Liver (tissue), 9 donors: Measurements from ENCODE around the gene GNLY. TPM values are rescaled to one million over a fixed set of nuclear protein-coding genes. Genes with fewer than 3 reads are reported as not detected.

Source experiments
- DNase-seq: peaks from one replicate; pipeline ENCODE4 v3.0.0-alpha.2; 2017; ENCODE audit warnings: low spot score
- H3K27ac ChIP-seq, 2 donors: one replicate each; pipeline ENCODE4 v1.7.0; 2013; ENCODE audit warnings: inconsistent platforms in 2 of 2, low read length in 2 of 2, control low read depth in 1 of 2, low read depth in 1 of 2, mild to moderate bottlenecking in 1 of 2
- H3K27me3 ChIP-seq, 4 donors: one replicate each; pipeline versions ENCODE4 v1.6.1 to v1.7.0; 2013; ENCODE audit warnings: low read length in 3 of 4, inconsistent platforms in 1 of 4, mild to moderate bottlenecking in 1 of 4, moderate library complexity in 1 of 4; ENCODE audit not compliant: control insufficient read depth in 4 of 4, insufficient read depth in 4 of 4
- H3K36me3 ChIP-seq, 4 donors: one replicate each; pipeline versions ENCODE4 v1.6.1 to v1.7.0; 2013; ENCODE audit warnings: low read length in 3 of 4, mild to moderate bottlenecking in 3 of 4, low read depth in 1 of 4, moderate library complexity in 1 of 4; ENCODE audit not compliant: control insufficient read depth in 4 of 4, insufficient read depth in 3 of 4
- H3K4me1 ChIP-seq, 4 donors: one replicate each; pipeline versions ENCODE4 v1.6.1 to v1.7.0; 2013; ENCODE audit warnings: low read length in 3 of 4, mild to moderate bottlenecking in 3 of 4, moderate library complexity in 1 of 4; ENCODE audit not compliant: control insufficient read depth in 4 of 4, insufficient read depth in 4 of 4
- H3K4me3 ChIP-seq, 3 donors: one replicate each; pipeline versions ENCODE4 v1.6.1 to v1.7.0; 2013; ENCODE audit warnings: low read length in 3 of 3, control low read depth in 1 of 3, low read depth in 1 of 3, mild to moderate bottlenecking in 1 of 3
- H3K9ac ChIP-seq, 2 donors: one replicate each; pipeline ENCODE4 v1.7.0; 2013; ENCODE audit warnings: low read length in 2 of 2, mild to moderate bottlenecking in 2 of 2, moderate library complexity in 2 of 2, control low read depth in 1 of 2, low read depth in 1 of 2
- H3K9me3 ChIP-seq, 4 donors: one replicate each; pipeline versions ENCODE4 v1.6.1 to v1.7.0; 2013; ENCODE audit warnings: low read length in 3 of 4; ENCODE audit not compliant: control insufficient read depth in 4 of 4
- CTCF ChIP-seq: fragments of 150-350 bp; IDR thresholded peaks from 2 replicates; pipeline ENCODE4 v1.5.1; 2017; ENCODE audit warnings: improper control_type of control experiment, low read depth, low read length; ENCODE audit not compliant: missing input control
- EGR1 ChIP-seq, 2 donors: IDR thresholded peaks; 2 replicates each; pipeline ENCODE4 v1.6.1; 2016 to 2018; ENCODE audit warnings: antibody characterized with exemption in 2 of 2, low read depth in 2 of 2
- FOXA1 ChIP-seq: IDR thresholded peaks from 2 replicates; pipeline ENCODE4 v1.6.1; 2016; ENCODE audit warnings: antibody characterized with exemption
- FOXA2 ChIP-seq: IDR thresholded peaks from 2 replicates; pipeline ENCODE4 v1.6.1; 2016; ENCODE audit warnings: antibody characterized with exemption
- GABPA ChIP-seq, 2 donors: IDR thresholded peaks in 1 of 2; conservative IDR thresholded peaks in 1 of 2; 2 replicates each; pipeline ENCODE4 v1.6.1; 2016; ENCODE audit warnings: antibody characterized with exemption in 2 of 2, mild to moderate bottlenecking in 1 of 2, moderate library complexity in 1 of 2
- HNF4A ChIP-seq, 2 donors: conservative IDR thresholded peaks; 2 replicates each; pipeline ENCODE4 v1.6.1; 2016; ENCODE audit warnings: antibody characterized with exemption in 2 of 2, mild to moderate bottlenecking in 2 of 2
- JUND ChIP-seq, 2 donors: IDR thresholded peaks; 2 replicates each; pipeline ENCODE4 v1.6.1; 2016; ENCODE audit warnings: antibody characterized with exemption in 2 of 2
- MAX ChIP-seq: IDR thresholded peaks from 2 replicates; pipeline ENCODE4 v1.6.1; 2016; ENCODE audit warnings: antibody characterized with exemption
- RAD21 ChIP-seq, 2 donors: IDR thresholded peaks; 2 replicates each; pipeline ENCODE4 v1.6.1; 2016; ENCODE audit warnings: antibody characterized with exemption in 2 of 2, mild to moderate bottlenecking in 2 of 2
- REST ChIP-seq: IDR thresholded peaks from 2 replicates; pipeline ENCODE4 v1.6.1; 2016; ENCODE audit warnings: antibody characterized with exemption, mild to moderate bottlenecking
- SP1 ChIP-seq: IDR thresholded peaks from 2 replicates; pipeline ENCODE4 v1.6.1; 2018; ENCODE audit warnings: antibody characterized with exemption, mild to moderate bottlenecking
- TAF1 ChIP-seq: conservative IDR thresholded peaks from 2 replicates; pipeline ENCODE4 v1.6.1; 2016; ENCODE audit warnings: antibody characterized with exemption, mild to moderate bottlenecking
- YY1 ChIP-seq: IDR thresholded peaks from 2 replicates; pipeline ENCODE4 v1.6.1; 2016; ENCODE audit warnings: antibody characterized with exemption, mild to moderate bottlenecking
- ZBTB33 ChIP-seq: IDR thresholded peaks from 2 replicates; pipeline ENCODE4 v1.6.1; 2016; ENCODE audit warnings: antibody characterized with exemption
- WGBS: extraction: QIAGEN DNeasy Blood & Tissue Kit; methylation state at CpG from one replicate; pipeline ENCODE4 v1.1.7; 2013; 5-methylcytosine and 5-hydroxymethylcytosine counted together
- polyA plus RNA-seq, 2 donors: library from polyadenylated mRNA; stranded (reverse) in 1 of 2; unstranded in 1 of 2; fragments of 200-250 nt in 1 of 2; fragments of >200 nt in 1 of 2; fragmentation: Nextera tagmentation in 1 of 2; extraction: Ambion mirVana in 1 of 2; gene quantifications; one replicate each; pipeline versions ENCODE4 v1.2.1 to v1.2.3, GENCODE V29; 2013 to 2015
- total RNA-seq, 2 donors: library from RNA; depleted of rRNA; stranded (reverse); fragments of >200 nt; gene quantifications; one replicate each; pipeline ENCODE4 v1.2.3, GENCODE V29; 2014
- donor health status: healthy.
- donor health status: healthy.
- donor health status: healthy.
- donor health status: healthy.
- donor health status: healthy.

GNLY gene
- total and polyA plus RNA-seq, 4 donors: 0.75 to 4.8 (median 1.3) TPM; not detected in 1

GRCh38 chr2:85681776-85682175, 12.4 kb upstream of the GNLY start:
- no peak overlapping the region for H3K4me3 ChIP-seq
- no peaks in the 10 kb centered on the region for H3K36me3 ChIP-seq
- no peak overlapping the region for H3K27ac ChIP-seq
- H3K27me3 ChIP-seq: no peaks in the 10 kb centered on the region
- no peaks in the 10 kb centered on the region for H3K9me3 ChIP-seq
- WGBS: 94% methylated on average over 1 of the region's 1 CpG
- peaks cover 2 to 8% (median 5%) of the 10 kb centered on the region in 4 donors for H3K4me1 ChIP-seq
- DNase-seq: no peak
- TF ChIP-seq YY1 (no peak), EGR1 (IDR thresholded peaks at IDR 0.05; ENCODE audit: low read depth in 2 of 2) (no peak)
- H3K9ac ChIP-seq: no peak overlapping the region

GRCh38 chr2:85682378-85682777, 11.8 kb upstream of the GNLY start:
- no peaks in the 10 kb centered on the region for H3K36me3 ChIP-seq
- TF ChIP-seq REST (no peak), CTCF (no peak), GABPA (IDR thresholded peaks at IDR 0.05 in 1 of 2, conservative IDR thresholded peaks at IDR 0.05 in 1 of 2) (no peak), EGR1 (IDR thresholded peaks at IDR 0.05; ENCODE audit: low read depth in 2 of 2) (no peak), FOXA2 (no peak), ZBTB33 (no peak)
- WGBS: 98% methylated on average over 5 of the region's 5 CpGs
- peaks cover 2 to 8% (median 5%) of the 10 kb centered on the region in 4 donors for H3K4me1 ChIP-seq
- H3K9ac ChIP-seq: no peak overlapping the region
- H3K4me3 ChIP-seq: no peak overlapping the region
- H3K9me3 ChIP-seq: no peaks in the 10 kb centered on the region
- no peak overlapping the region for H3K27ac ChIP-seq
- H3K27me3 ChIP-seq: no peaks in the 10 kb centered on the region
- DNase-seq: no peak

GRCh38 chr2:85684380-85684779, 9.8 kb upstream of the GNLY start:
- DNase-seq: no peak
- Histone ChIP-seq H3K36me3 (no peaks in the 10 kb centered on the region), H3K4me1 (peaks cover 0 to 1% (median under 1%) of the 10 kb centered on the region in 4 donors), H3K4me3 (no peak overlapping the region), H3K27me3 (no peaks in the 10 kb centered on the region), H3K9ac (no peak overlapping the region), H3K27ac (no peak overlapping the region), H3K9me3 (no peaks in the 10 kb centered on the region)
- WGBS: 95% methylated on average over 4 of the region's 4 CpGs
- no peak for TF ChIP-seq RAD21 (IDR thresholded peaks at IDR 0.05)
- no peak for TF ChIP-seq JUND (IDR thresholded peaks at IDR 0.05)
- no peak for TF ChIP-seq YY1
- TF ChIP-seq EGR1 (IDR thresholded peaks at IDR 0.05; ENCODE audit: low read depth in 2 of 2): no peak
- no peak for TF ChIP-seq SP1
- no peak for TF ChIP-seq REST
- no peak for TF ChIP-seq FOXA1
- TF ChIP-seq MAX: no peak
- no peak for TF ChIP-seq FOXA2
- TF ChIP-seq TAF1: no peak
- no peak for TF ChIP-seq HNF4A (conservative IDR thresholded peaks at IDR 0.05)
- no peak for TF ChIP-seq ZBTB33
